K562 (cell line): ENCODE results near the gene TTLL8. TPM values are rescaled to one million over a fixed set of nuclear protein-coding genes. Genes with fewer than 3 reads are reported as not detected.

Experiments
- ATAC-seq: fragments of 200-7000 bp; cut with Tn5 transposase; 3 replicates; pipeline ENCODE4 v1.9.1; 2020; ENCODE audit warnings: moderate library complexity
- BruUV-seq: library from RNA; stranded (reverse); fragments of 400-500 nt; replicated peaks from 2 replicates; lab custom pipeline; 2021; lab: Mats Ljungman, UMichigan
- CTCF ChIA-PET: fragments of 300-600 bp; formaldehyde crosslinking; extraction: SDS; loops from one replicate; lab custom pipeline; 2021; ENCODE audit warnings: low intra/inter-chr PET ratio; lab: Yijun Ruan, JAX
- POLR2A ChIA-PET: fragments of 300-600, 350-650 bp; sonication (Branson Sonifier 250); formaldehyde crosslinking; extraction: SDS; loops from one replicate; lab custom pipeline; 2021; ENCODE audit warnings: antibody characterized with exemption, inconsistent platforms; lab: Yijun Ruan, JAX
- DNase-seq, 4 experiments: peaks; one replicate each; pipeline versions ENCODE4 v3.0.0 to v3.0.0-alpha.2; 2011 to 2018; ENCODE audit warnings: low spot score in 3 of 4, mixed read lengths in 3 of 4; ENCODE audit errors: extremely low read depth in 1 of 4
- FAIRE-seq: peaks from 2 replicates; lab custom pipeline; 2011; peaks lifted over from hg19 to GRCh38; lab: Jason Lieb, UNC
- H2AFZ ChIP-seq: 2 replicates; pipeline ENCODE4 v1.6.0; 2011; ENCODE audit warnings: low read depth, low read length, control low read depth, inconsistent platforms
- H3K27ac ChIP-seq: fragments of 200-600 bp; 3 replicates; pipeline ENCODE4 v1.8.0; 2011; ENCODE audit warnings: low read depth, mild to moderate bottlenecking, control low read depth, inconsistent platforms, low read length, moderate library complexity, mixed read lengths; ENCODE audit errors: extremely low read depth
- H3K27me3 ChIP-seq, 2 experiments: fragments of 300-600 bp in 1 of 2; 2 replicates in 1 of 2; 3 replicates in 1 of 2; pipeline versions ENCODE4 v1.6.0 to v1.8.0; 2011; ENCODE audit warnings: inconsistent platforms in 2 of 2, low read length in 2 of 2, mild to moderate bottlenecking in 1 of 2, mixed read lengths in 1 of 2, moderate library complexity in 1 of 2; ENCODE audit not compliant: control insufficient read depth in 2 of 2, insufficient read depth in 2 of 2
- H3K36me3 ChIP-seq: fragments of 300-600 bp; 3 replicates; pipeline ENCODE4 v1.8.0; 2011; ENCODE audit warnings: mild to moderate bottlenecking, low read length, inconsistent platforms; ENCODE audit not compliant: control insufficient read depth, insufficient read depth
- H3K4me1 ChIP-seq, 2 experiments: fragments of 200-600 bp in 1 of 2; replicated peaks in 1 of 2; 2 replicates in 1 of 2; 3 replicates in 1 of 2; pipeline versions ENCODE4 v1.5.1 to v1.8.0; 2011; ENCODE audit warnings: inconsistent platforms in 2 of 2, low read length in 2 of 2, mild to moderate bottlenecking in 1 of 2, mixed read lengths in 1 of 2, moderate library complexity in 1 of 2; ENCODE audit not compliant: control insufficient read depth in 2 of 2, insufficient read depth in 2 of 2
- H3K4me2 ChIP-seq: 2 replicates; pipeline ENCODE4 v1.6.1; 2011; ENCODE audit warnings: low read length, control low read depth, inconsistent platforms, mixed read lengths; ENCODE audit not compliant: insufficient read depth
- H3K4me3 ChIP-seq: fragments of 200-600 bp; sonication (generic), shearing (Covaris generic); 2 replicates; pipeline ENCODE4 v1.5.1; 2016; ENCODE audit warnings: control low read depth, inconsistent platforms
- H3K79me2 ChIP-seq: fragments of 200-600 bp; 3 replicates; pipeline ENCODE4 v1.8.0; 2011; ENCODE audit warnings: low read length, inconsistent platforms; ENCODE audit not compliant: control insufficient read depth, insufficient read depth
- H3K9ac ChIP-seq, 2 experiments: 2 replicates each; pipeline versions ENCODE4 v1.6.0 to v1.6.1; 2011; ENCODE audit warnings: low read depth in 2 of 2, low read length in 2 of 2, control low read depth in 1 of 2, inconsistent platforms in 1 of 2, mild to moderate bottlenecking in 1 of 2, mixed read lengths in 1 of 2; ENCODE audit not compliant: insufficient read depth in 1 of 2
- H3K9me1 ChIP-seq: one replicate; pipeline ENCODE4 v1.6.0; 2011; ENCODE audit warnings: inconsistent platforms, mild to moderate bottlenecking, low read length, moderate library complexity; ENCODE audit not compliant: control insufficient read depth, insufficient read depth
- H3K9me3 ChIP-seq: replicated peaks from 2 replicates; pipeline ENCODE4 v1.5.1; 2011; ENCODE audit warnings: low read depth, low read length, inconsistent platforms; ENCODE audit not compliant: control insufficient read depth, insufficient read depth
- H4K20me1 ChIP-seq: replicated peaks from 2 replicates; pipeline ENCODE4 v1.6.1; 2011; ENCODE audit warnings: low read length, inconsistent platforms, mixed read lengths; ENCODE audit not compliant: control insufficient read depth, insufficient read depth
- CBFA2T3 ChIP-seq: fragments of 450-650 bp; IDR thresholded peaks from 2 replicates; pipeline ENCODE4 v1.6.1; 2017
- CHD1 ChIP-seq: fragments of 200-600 bp; sonication (generic); IDR thresholded peaks from one replicate; pipeline ENCODE4 v1.6.1; 2012; ENCODE audit warnings: mild to moderate bottlenecking, moderate library complexity, low read length, inconsistent platforms
- CXXC5 ChIP-seq: fragments of 250-450 bp; sonication (Bioruptor Pico); IDR thresholded peaks from 2 replicates; pipeline ENCODE4 v1.8.0; 2022; ENCODE audit warnings: inconsistent platforms, mild to moderate bottlenecking, moderate library complexity
- DNMT1 ChIP-seq: fragments of 450-650 bp; IDR thresholded peaks from 2 replicates; pipeline ENCODE4 v1.6.1; 2016; ENCODE audit warnings: antibody characterized with exemption, mild to moderate bottlenecking
- HCFC1 ChIP-seq: IDR thresholded peaks from 2 replicates; pipeline ENCODE4 v1.6.1; 2012; ENCODE audit warnings: low read depth, low read length, improper control_type of control experiment
- NCOA6 ChIP-seq: fragments of 450-650 bp; IDR thresholded peaks from 2 replicates; pipeline ENCODE4 v1.6.1; 2017; ENCODE audit warnings: mild to moderate bottlenecking
- NR1H2 ChIP-seq: sonication (generic); formaldehyde crosslinking; IDR thresholded peaks from 2 replicates; pipeline ENCODE4 v1.4.0; 2020; ENCODE audit warnings: mild to moderate bottlenecking, missing genetic modification reagents
- NR2F6 ChIP-seq: fragments of 450-650 bp; formaldehyde crosslinking; IDR thresholded peaks from 2 replicates; pipeline ENCODE4 v1.4.0; 2020; ENCODE audit warnings: mild to moderate bottlenecking
- RBM22 ChIP-seq: fragments of 200-400 bp; formaldehyde crosslinking; IDR thresholded peaks from 2 replicates; pipeline ENCODE4 v1.6.1; 2018; ENCODE audit warnings: low read length, low read depth; ENCODE audit not compliant: poor library complexity, severe bottlenecking
- SMAD2 ChIP-seq: fragments of 150-350 bp; IDR thresholded peaks from 2 replicates; pipeline ENCODE4 v1.6.1; 2014; ENCODE audit warnings: low read depth, mild to moderate bottlenecking, low read length
- SREBF2 ChIP-seq: sonication (generic); formaldehyde crosslinking; IDR thresholded peaks from 2 replicates; pipeline ENCODE4 v1.4.0; 2020; ENCODE audit warnings: mild to moderate bottlenecking, missing genetic modification reagents
- ZNF717 ChIP-seq: fragments of 250-450 bp; sonication (Bioruptor Pico); IDR thresholded peaks from 2 replicates; pipeline ENCODE4 v1.5.0; 2021
- WGBS: fragments of 100-300 bp; shearing (Covaris generic); methylation state at CpG from one replicate; pipeline ENCODE4 v1.1.6; 2016; ENCODE audit warnings: low coverage, mixed read lengths; ENCODE audit not compliant: insufficient coverage; ENCODE audit errors: missing lambda C conversion rate; 5-methylcytosine and 5-hydroxymethylcytosine counted together
- in situ Hi-C: fragments of 300-500 bp; cut with MboI; formaldehyde crosslinking; loops from 4 replicates; pipeline ENCODE4 v1.15.0; 2018; ENCODE audit warnings: inconsistent platforms, mixed read lengths
- intact Hi-C: fragments of 100-400 bp; cut with micrococcal nuclease; formaldehyde crosslinking; loops from 2 replicates; pipeline ENCODE4 v1.14.2; 2022
- polyA plus RNA-seq, 8 experiments: library from polyadenylated mRNA; depleted of rRNA in 4 of 8; stranded (reverse) in 5 of 8; unstranded in 3 of 8; fragments of >200 nt; fragmentation: Nextera tagmentation in 2 of 8; fragmentation: Illumina TruSeq in 1 of 8; extraction: Ambion mirVana in 2 of 8; extraction: Trizol in 1 of 8; gene quantifications; 2 replicates each; pipeline versions ENCODE4 v1.2.1 to v1.2.3, GENCODE V29; 2011 to 2014; ENCODE audit warnings: inconsistent platforms in 1 of 8, missing spikeins in 1 of 8
- total RNA-seq, 7 experiments: library from RNA; depleted of rRNA in 6 of 7; stranded (reverse); fragments of >200 nt in 6 of 7; fragmentation: Illumina TruSeq in 2 of 7; extraction: Trizol in 2 of 7; gene quantifications; 2 replicates each; pipeline versions ENCODE4 v1.2.1 to v1.2.3, GENCODE V29; 2011 to 2021; ENCODE audit warnings: low replicate concordance in 1 of 7
- TF ChIP-seq, protein P1 (sequence below): fragments of 250-450 bp; sonication (Bioruptor Pico); IDR thresholded peaks from 2 replicates; pipeline ENCODE4 v1.8.0; 2022; ENCODE audit warnings: moderate library complexity, mild to moderate bottlenecking, inconsistent platforms
- TF ChIP-seq, protein P2 (sequence below): fragments of 250-450 bp; sonication (Bioruptor Pico); IDR thresholded peaks from 2 replicates; pipeline ENCODE4 v1.6.1; 2021; ENCODE audit warnings: mild to moderate bottlenecking
- TF ChIP-seq, protein P3 (sequence below): sonication (generic); formaldehyde crosslinking; IDR thresholded peaks from 2 replicates; pipeline ENCODE4 v1.8.0; 2022; ENCODE audit warnings: missing genetic modification reagents, mild to moderate bottlenecking, borderline replicate concordance
- TF ChIP-seq, protein P4 (sequence below): fragments of 200-800 bp; sonication (Bioruptor generic); IDR thresholded peaks from 2 replicates; pipeline ENCODE4 v1.6.1; 2017; ENCODE audit warnings: missing genetic modification characterization, missing compliant biosample characterization

TTLL8 gene
- total and polyA plus RNA-seq, 9 of the 15 experiments (the other 6 are each of a cell fraction or from before 2014, with no cell fraction given): not detected

DNA sequence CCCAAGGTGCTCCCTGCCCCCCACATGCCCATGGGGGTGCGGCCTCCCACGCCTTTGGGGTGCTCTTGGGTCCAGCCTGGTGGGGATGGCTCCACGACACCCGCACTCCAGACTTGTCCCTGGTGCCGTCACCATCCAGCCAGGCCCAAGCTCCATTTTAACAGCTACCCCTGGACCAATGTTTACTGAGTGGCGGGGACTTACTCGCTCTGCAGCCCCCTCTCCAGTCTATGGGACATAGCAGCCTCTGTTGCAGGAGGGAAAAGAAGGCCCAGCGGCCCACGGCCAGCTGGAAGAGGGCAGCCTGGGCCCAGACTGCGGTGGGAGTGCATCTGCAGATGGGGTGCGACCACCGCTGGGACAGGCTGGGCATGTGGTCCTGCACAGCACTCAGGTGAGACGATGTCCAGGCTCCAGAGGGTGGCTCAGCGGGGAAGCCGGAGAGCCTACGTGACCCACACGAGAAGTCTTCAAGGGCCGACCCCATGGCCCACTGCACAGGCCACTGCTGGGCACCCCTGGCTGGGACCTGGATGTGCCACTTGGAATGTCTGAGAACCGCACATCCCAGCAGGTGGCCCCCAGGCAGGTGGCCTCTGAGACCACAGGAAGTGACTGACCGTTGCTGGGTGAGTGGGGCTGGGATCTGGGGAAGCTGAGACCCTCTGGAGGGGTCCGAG, 63.6 kb downstream of the TTLL8 start:
- H3K79me2 ChIP-seq: no peaks in the 10 kb centered on the region
- no peak overlapping the region for H2AFZ ChIP-seq
- no peak overlapping the region for H3K27ac ChIP-seq
- no peak overlapping the region for H3K4me2 ChIP-seq
- 43% methylated on average over 13 of the region's 21 CpGs for WGBS
- no TSS peak for BruUV-seq
- no peak for ATAC-seq
- no peaks in the 10 kb centered on the region for H4K20me1 ChIP-seq
- H3K9me3 ChIP-seq: peaks cover 3% of the 10 kb centered on the region; the same call in 1 of the 2 replicates
- H3K4me3 ChIP-seq: no peak overlapping the region
- H3K36me3 ChIP-seq: no peaks in the 10 kb centered on the region
- no peaks in the 10 kb centered on the region for H3K9me1 ChIP-seq
- no peaks in the 10 kb centered on the region for H3K27me3 ChIP-seq
- H3K4me1 ChIP-seq: peaks cover 0 to 61% of the 10 kb centered on the region in 2 experiments; a peak in 3 of 5 replicates
- FAIRE-seq: no peak
- no peak for TF ChIP-seq NR1H2
- no peak for TF ChIP-seq CHD1
- TF ChIP-seq HCFC1: no peak
- TF ChIP-seq, protein P1, sequence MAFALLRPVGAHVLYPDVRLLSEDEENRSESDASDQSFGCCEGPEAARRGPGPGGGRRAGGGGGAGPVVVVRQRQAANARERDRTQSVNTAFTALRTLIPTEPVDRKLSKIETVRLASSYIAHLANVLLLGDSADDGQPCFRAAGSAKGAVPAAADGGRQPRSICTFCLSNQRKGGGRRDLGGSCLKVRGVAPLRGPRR (CRISPR knock-in tag): no peak
- no peak for TF ChIP-seq SREBF2 (CRISPR knock-in tag)
- TF ChIP-seq, protein P2, sequence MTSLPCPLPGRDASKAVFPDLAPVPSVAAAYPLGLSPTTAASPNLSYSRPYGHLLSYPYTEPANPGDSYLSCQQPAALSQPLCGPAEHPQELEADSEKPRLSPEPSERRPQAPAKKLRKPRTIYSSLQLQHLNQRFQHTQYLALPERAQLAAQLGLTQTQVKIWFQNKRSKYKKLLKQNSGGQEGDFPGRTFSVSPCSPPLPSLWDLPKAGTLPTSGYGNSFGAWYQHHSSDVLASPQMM: no peak
- TF ChIP-seq, protein P3, sequence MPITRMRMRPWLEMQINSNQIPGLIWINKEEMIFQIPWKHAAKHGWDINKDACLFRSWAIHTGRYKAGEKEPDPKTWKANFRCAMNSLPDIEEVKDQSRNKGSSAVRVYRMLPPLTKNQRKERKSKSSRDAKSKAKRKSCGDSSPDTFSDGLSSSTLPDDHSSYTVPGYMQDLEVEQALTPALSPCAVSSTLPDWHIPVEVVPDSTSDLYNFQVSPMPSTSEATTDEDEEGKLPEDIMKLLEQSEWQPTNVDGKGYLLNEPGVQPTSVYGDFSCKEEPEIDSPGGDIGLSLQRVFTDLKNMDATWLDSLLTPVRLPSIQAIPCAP: no peak
- TF ChIP-seq DNMT1: no peak
- TF ChIP-seq, protein P4, sequence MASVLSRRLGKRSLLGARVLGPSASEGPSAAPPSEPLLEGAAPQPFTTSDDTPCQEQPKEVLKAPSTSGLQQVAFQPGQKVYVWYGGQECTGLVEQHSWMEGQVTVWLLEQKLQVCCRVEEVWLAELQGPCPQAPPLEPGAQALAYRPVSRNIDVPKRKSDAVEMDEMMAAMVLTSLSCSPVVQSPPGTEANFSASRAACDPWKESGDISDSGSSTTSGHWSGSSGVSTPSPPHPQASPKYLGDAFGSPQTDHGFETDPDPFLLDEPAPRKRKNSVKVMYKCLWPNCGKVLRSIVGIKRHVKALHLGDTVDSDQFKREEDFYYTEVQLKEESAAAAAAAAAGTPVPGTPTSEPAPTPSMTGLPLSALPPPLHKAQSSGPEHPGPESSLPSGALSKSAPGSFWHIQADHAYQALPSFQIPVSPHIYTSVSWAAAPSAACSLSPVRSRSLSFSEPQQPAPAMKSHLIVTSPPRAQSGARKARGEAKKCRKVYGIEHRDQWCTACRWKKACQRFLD: no peak
- TF ChIP-seq CBFA2T3: no peak
- no peak for TF ChIP-seq ZNF717 (CRISPR knock-in tag)
- no peak for TF ChIP-seq CXXC5 (CRISPR knock-in tag)
- no peak for TF ChIP-seq NR2F6 (CRISPR knock-in tag)
- TF ChIP-seq SMAD2: no peak
- TF ChIP-seq RBM22: no peak
- TF ChIP-seq NCOA6: no peak
- intact Hi-C loops (no loop called here), in situ Hi-C loops (loop anchor here (5.0 kb wide), 1 partner anchor 62 kb away; no protein-coding TSS in a partner anchor)
- H3K9ac ChIP-seq: no peak overlapping the region
- ChIA-PET POLR2A (no interaction called here), CTCF (no interaction called here)
- DNase-seq: no peak
